ENCODE results near the gene TPRG1L. TPM values are rescaled to one million over a fixed set of nuclear protein-coding genes. Genes with fewer than 3 reads are reported as not detected.

Gene TPRG1L
- total and polyA plus RNA-seq, 2 donors: 8.5 to 37.1 TPM

- Histone ChIP-seq H3K4me1 (ENCODE audit: control insufficient read depth in 2 of 2, insufficient read depth in 2 of 2, low read length in 2 of 2) (peaks cover 17 to 51% of the 10 kb centered on the region in 2 donors), H3K4me3 (ENCODE audit: low read length in 2 of 2) (peak overlapping the region in 1 of 2 donors; percentile 13), H3K27ac (ENCODE audit: low read depth in 1 of 2, low read length in 1 of 2) (peak overlapping the region; percentile 38 to 87), H3K36me3 (ENCODE audit: control insufficient read depth in 2 of 2, insufficient read depth in 2 of 2, low read length in 1 of 2) (no peaks in the 10 kb centered on the region), H3K9me3 (ENCODE audit: control insufficient read depth in 2 of 2, insufficient read depth in 1 of 2, low read length in 1 of 2) (peaks cover 0 to 5% of the 10 kb centered on the region in 2 donors), H3K27me3 (ENCODE audit: control insufficient read depth in 2 of 2, insufficient read depth in 1 of 2, low read length in 1 of 2) (no peaks in the 10 kb centered on the region)
- peak in 2 of 9 donors; percentile 37 to 54 for DNase-seq (ENCODE audit: low read depth in 6 of 9, low spot score in 9 of 9)
- WGBS: 39% methylated on average over 26 of the region's 26 CpGs
Measured at GRCh38 chr1:3598051-3598491, 26.7 kb upstream of the TPRG1L start.

- peaks cover 0 to 5% of the 10 kb centered on the region in 2 donors for H3K9me3 ChIP-seq (ENCODE audit: control insufficient read depth in 2 of 2, insufficient read depth in 1 of 2, low read length in 1 of 2)
- 53% methylated on average over 30 of the region's 30 CpGs for WGBS
- H3K4me1 ChIP-seq (ENCODE audit: control insufficient read depth in 2 of 2, insufficient read depth in 2 of 2, low read length in 2 of 2): peaks cover 17 to 47% of the 10 kb centered on the region in 2 donors
- peak overlapping the region in 1 of 2 donors; percentile 87 for H3K27ac ChIP-seq (ENCODE audit: low read depth in 1 of 2, low read length in 1 of 2)
- DNase-seq (ENCODE audit: low read depth in 6 of 9, low spot score in 9 of 9): peak in 3 of 9 donors; percentile 42 to 68 (median 45)
- H3K27me3 ChIP-seq (ENCODE audit: control insufficient read depth in 2 of 2, insufficient read depth in 1 of 2, low read length in 1 of 2): no peaks in the 10 kb centered on the region
- H3K36me3 ChIP-seq (ENCODE audit: control insufficient read depth in 2 of 2, insufficient read depth in 2 of 2, low read length in 1 of 2): no peaks in the 10 kb centered on the region
- H3K4me3 ChIP-seq (ENCODE audit: low read length in 2 of 2): peak overlapping the region in 1 of 2 donors; percentile 13
Measured at GRCh38 chr1:3598522-3599285, 26.1 kb upstream of the TPRG1L start.

- Histone ChIP-seq H3K27ac (ENCODE audit: low read depth in 1 of 2, low read length in 1 of 2) (no peak overlapping the region), H3K36me3 (ENCODE audit: control insufficient read depth in 2 of 2, insufficient read depth in 2 of 2, low read length in 1 of 2) (no peaks in the 10 kb centered on the region), H3K4me1 (ENCODE audit: control insufficient read depth in 2 of 2, insufficient read depth in 2 of 2, low read length in 2 of 2) (peaks cover 17 to 44% of the 10 kb centered on the region in 2 donors), H3K4me3 (ENCODE audit: low read length in 2 of 2) (no peak overlapping the region), H3K9me3 (ENCODE audit: control insufficient read depth in 2 of 2, insufficient read depth in 1 of 2, low read length in 1 of 2) (peaks cover 0 to 5% of the 10 kb centered on the region in 2 donors), H3K27me3 (ENCODE audit: control insufficient read depth in 2 of 2, insufficient read depth in 1 of 2, low read length in 1 of 2) (no peaks in the 10 kb centered on the region)
- 86% methylated on average over 16 of the region's 16 CpGs for WGBS
- no peak for DNase-seq (ENCODE audit: low read depth in 6 of 9, low spot score in 9 of 9)
Measured at GRCh38 chr1:3599286-3599811, 25.5 kb upstream of the TPRG1L start.

- peak in 1 of 9 donors; percentile 38 for DNase-seq (ENCODE audit: low read depth in 6 of 9, low spot score in 9 of 9)
- Histone ChIP-seq H3K27me3 (ENCODE audit: control insufficient read depth in 2 of 2, insufficient read depth in 1 of 2, low read length in 1 of 2) (no peaks in the 10 kb centered on the region), H3K4me1 (ENCODE audit: control insufficient read depth in 2 of 2, insufficient read depth in 2 of 2, low read length in 2 of 2) (peaks cover 17 to 44% of the 10 kb centered on the region in 2 donors), H3K9me3 (ENCODE audit: control insufficient read depth in 2 of 2, insufficient read depth in 1 of 2, low read length in 1 of 2) (peaks cover 0 to 10% of the 10 kb centered on the region in 2 donors), H3K27ac (ENCODE audit: low read depth in 1 of 2, low read length in 1 of 2) (no peak overlapping the region), H3K4me3 (ENCODE audit: low read length in 2 of 2) (no peak overlapping the region), H3K36me3 (ENCODE audit: control insufficient read depth in 2 of 2, insufficient read depth in 2 of 2, low read length in 1 of 2) (no peaks in the 10 kb centered on the region)
- 67% methylated on average over 15 of the region's 15 CpGs for WGBS
Measured at GRCh38 chr1:3599816-3600215, 25.0 kb upstream of the TPRG1L start.

GRCh38 chr1:3600354-3600753, 24.5 kb upstream of the TPRG1L start:
- no peaks in the 10 kb centered on the region for H3K36me3 ChIP-seq (ENCODE audit: control insufficient read depth in 2 of 2, insufficient read depth in 2 of 2, low read length in 1 of 2)
- H3K4me1 ChIP-seq (ENCODE audit: control insufficient read depth in 2 of 2, insufficient read depth in 2 of 2, low read length in 2 of 2): peaks cover 17 to 44% of the 10 kb centered on the region in 2 donors
- H3K27ac ChIP-seq (ENCODE audit: low read depth in 1 of 2, low read length in 1 of 2): no peak overlapping the region
- peaks cover 0 to 10% of the 10 kb centered on the region in 2 donors for H3K9me3 ChIP-seq (ENCODE audit: control insufficient read depth in 2 of 2, insufficient read depth in 1 of 2, low read length in 1 of 2)
- H3K4me3 ChIP-seq (ENCODE audit: low read length in 2 of 2): no peak overlapping the region
- H3K27me3 ChIP-seq (ENCODE audit: control insufficient read depth in 2 of 2, insufficient read depth in 1 of 2, low read length in 1 of 2): no peaks in the 10 kb centered on the region
- 98% methylated on average over 10 of the region's 10 CpGs for WGBS
- no peak for DNase-seq (ENCODE audit: low read depth in 6 of 9, low spot score in 9 of 9)

- no peak overlapping the region for H3K4me3 ChIP-seq (ENCODE audit: low read length in 2 of 2)
- DNase-seq (ENCODE audit: low read depth in 6 of 9, low spot score in 9 of 9): no peak
- peaks cover 0 to 10% of the 10 kb centered on the region in 2 donors for H3K9me3 ChIP-seq (ENCODE audit: control insufficient read depth in 2 of 2, insufficient read depth in 1 of 2, low read length in 1 of 2)
- H3K4me1 ChIP-seq (ENCODE audit: control insufficient read depth in 2 of 2, insufficient read depth in 2 of 2, low read length in 2 of 2): peaks cover 17 to 44% of the 10 kb centered on the region in 2 donors
- no peaks in the 10 kb centered on the region for H3K36me3 ChIP-seq (ENCODE audit: control insufficient read depth in 2 of 2, insufficient read depth in 2 of 2, low read length in 1 of 2)
- 89% methylated on average over 16 of the region's 16 CpGs for WGBS
- no peak overlapping the region for H3K27ac ChIP-seq (ENCODE audit: low read depth in 1 of 2, low read length in 1 of 2)
- H3K27me3 ChIP-seq (ENCODE audit: control insufficient read depth in 2 of 2, insufficient read depth in 1 of 2, low read length in 1 of 2): no peaks in the 10 kb centered on the region
Measured at GRCh38 chr1:3601743-3602142, 23.1 kb upstream of the TPRG1L start.

- no peak overlapping the region for H3K4me3 ChIP-seq (ENCODE audit: low read length in 2 of 2)
Measured at GRCh38 chr1:3602375-3602774, 22.4 kb upstream of the TPRG1L start.

GRCh38 chr1:3603156-3603555, 21.7 kb upstream of the TPRG1L start:
- peaks cover 0 to 5% of the 10 kb centered on the region in 2 donors for H3K9me3 ChIP-seq (ENCODE audit: control insufficient read depth in 2 of 2, insufficient read depth in 1 of 2, low read length in 1 of 2)
- H3K27me3 ChIP-seq (ENCODE audit: control insufficient read depth in 2 of 2, insufficient read depth in 1 of 2, low read length in 1 of 2): no peaks in the 10 kb centered on the region
- WGBS: 93% methylated on average over 11 of the region's 11 CpGs
- no peak overlapping the region for H3K27ac ChIP-seq (ENCODE audit: low read depth in 1 of 2, low read length in 1 of 2)
- no peak overlapping the region for H3K4me3 ChIP-seq (ENCODE audit: low read length in 2 of 2)
- no peak for DNase-seq (ENCODE audit: low read depth in 6 of 9, low spot score in 9 of 9)
- peaks cover 9 to 32% of the 10 kb centered on the region in 2 donors for H3K4me1 ChIP-seq (ENCODE audit: control insufficient read depth in 2 of 2, insufficient read depth in 2 of 2, low read length in 2 of 2)
- no peaks in the 10 kb centered on the region for H3K36me3 ChIP-seq (ENCODE audit: control insufficient read depth in 2 of 2, insufficient read depth in 2 of 2, low read length in 1 of 2)

More at GRCh38 chr1:3602375-3602774, 22.4 kb upstream of the TPRG1L start:
- H3K4me1 ChIP-seq (ENCODE audit: control insufficient read depth in 2 of 2, insufficient read depth in 2 of 2, low read length in 2 of 2): peaks cover 17 to 38% of the 10 kb centered on the region in 2 donors
- no peak for DNase-seq (ENCODE audit: low read depth in 6 of 9, low spot score in 9 of 9)
- 93% methylated on average over 21 of the region's 21 CpGs for WGBS
- H3K27ac ChIP-seq (ENCODE audit: low read depth in 1 of 2, low read length in 1 of 2): no peak overlapping the region
- H3K27me3 ChIP-seq (ENCODE audit: control insufficient read depth in 2 of 2, insufficient read depth in 1 of 2, low read length in 1 of 2): no peaks in the 10 kb centered on the region
- H3K36me3 ChIP-seq (ENCODE audit: control insufficient read depth in 2 of 2, insufficient read depth in 2 of 2, low read length in 1 of 2): no peaks in the 10 kb centered on the region
- H3K9me3 ChIP-seq (ENCODE audit: control insufficient read depth in 2 of 2, insufficient read depth in 1 of 2, low read length in 1 of 2): peaks cover 0 to 10% of the 10 kb centered on the region in 2 donors
